HEK293 (cell line): ENCODE data around the gene TNNC1.

Experiments
- CTCF ChIA-PET: fragments of 350-600 bp; formaldehyde crosslinking; extraction: SDS; loops from one replicate; lab custom pipeline; 2021; ENCODE audit warnings: antibody characterized with exemption; lab: Yijun Ruan, JAX
- POLR2A ChIA-PET: fragments of 300-600 bp; formaldehyde crosslinking; extraction: SDS; loops from one replicate; lab custom pipeline; 2020; ENCODE audit warnings: antibody characterized with exemption, inconsistent platforms; lab: Yijun Ruan, JAX
- H3K27ac ChIP-seq: fragments of 200-500 bp; sonication (Bioruptor generic); 2 replicates; pipeline ENCODE4 v1.5.1; 2014; ENCODE audit warnings: low read depth, low read length, control low read depth, inconsistent platforms; ENCODE audit errors: extremely low read depth
- H3K36me3 ChIP-seq, 2 experiments: fragments of 200-500 bp in 1 of 2; sonication (Bioruptor generic) in 1 of 2; 1 replicate in 1 of 2; 2 replicates in 1 of 2; pipeline ENCODE4 v1.5.1; 2014 to 2017; ENCODE audit warnings: inconsistent platforms in 2 of 2, low read length in 2 of 2; ENCODE audit not compliant: control insufficient read depth in 2 of 2, insufficient read depth in 1 of 2
- H3K4me1 ChIP-seq: fragments of 200-500 bp; sonication (Bioruptor generic); 2 replicates; pipeline ENCODE4 v1.5.1; 2014; ENCODE audit warnings: mild to moderate bottlenecking, low read length, inconsistent platforms; ENCODE audit not compliant: control insufficient read depth, insufficient read depth
- H3K4me3 ChIP-seq: 2 replicates; pipeline ENCODE4 v1.5.1; 2011; ENCODE audit warnings: low read depth, mild to moderate bottlenecking, control low read depth, low read length, moderate library complexity
- H3K9me3 ChIP-seq: fragments of 200-500 bp; sonication (Bioruptor generic); 2 replicates; pipeline ENCODE4 v1.5.1; 2014; ENCODE audit warnings: low read depth, low read length, inconsistent platforms; ENCODE audit not compliant: control insufficient read depth, insufficient read depth
- BCL11A ChIP-seq: fragments of 450-650 bp; formaldehyde crosslinking; IDR thresholded peaks from 2 replicates; pipeline ENCODE4 v1.5.1; 2016; ENCODE audit warnings: low read depth, missing biosample characterization, missing genetic modification characterization
- BCL11B ChIP-seq: fragments of 450-650 bp; formaldehyde crosslinking; IDR thresholded peaks from 2 replicates; pipeline ENCODE4 v1.5.1; 2016; ENCODE audit warnings: low read depth, missing biosample characterization, missing genetic modification characterization
- EGR2 ChIP-seq: fragments of 450-650 bp; formaldehyde crosslinking; IDR thresholded peaks from 2 replicates; pipeline ENCODE4 v1.5.1; 2016; ENCODE audit warnings: low read depth, missing biosample characterization, missing genetic modification characterization
- GLIS1 ChIP-seq: fragments of 450-650 bp; formaldehyde crosslinking; IDR thresholded peaks from 2 replicates; pipeline ENCODE4 v1.5.1; 2016; ENCODE audit warnings: missing biosample characterization, missing genetic modification characterization
- HOXC10 ChIP-seq: sonication (generic); formaldehyde crosslinking; IDR thresholded peaks from 2 replicates; pipeline ENCODE4 v1.8.1; 2023; ENCODE audit warnings: mild to moderate bottlenecking, missing genetic modification reagents
- KLF1 ChIP-seq: fragments of 450-650 bp; formaldehyde crosslinking; IDR thresholded peaks from 2 replicates; pipeline ENCODE4 v1.5.1; 2016; ENCODE audit warnings: missing biosample characterization, missing genetic modification characterization
- KLF16 ChIP-seq: fragments of 450-650 bp; formaldehyde crosslinking; IDR thresholded peaks from 2 replicates; pipeline ENCODE4 v1.5.1; 2017; ENCODE audit warnings: missing biosample characterization, missing genetic modification characterization
- SCRT1 ChIP-seq: fragments of 450-650 bp; formaldehyde crosslinking; IDR thresholded peaks from 2 replicates; pipeline ENCODE4 v1.5.1; 2016; ENCODE audit warnings: missing biosample characterization, missing genetic modification characterization, borderline replicate concordance
- SCRT2 ChIP-seq: fragments of 450-650 bp; formaldehyde crosslinking; IDR thresholded peaks from 2 replicates; pipeline ENCODE4 v1.5.1; 2016; ENCODE audit warnings: missing biosample characterization, missing genetic modification characterization
- ZFHX2 ChIP-seq: fragments of 450-650 bp; formaldehyde crosslinking; conservative IDR thresholded peaks from 2 replicates; pipeline ENCODE4 v1.5.1; 2016; ENCODE audit warnings: missing biosample characterization, missing genetic modification characterization
- ZNF155 ChIP-seq: fragments of 450-650 bp; formaldehyde crosslinking; IDR thresholded peaks from 2 replicates; pipeline ENCODE4 v1.5.1; 2016; ENCODE audit warnings: missing biosample characterization, missing genetic modification characterization
- ZNF548 ChIP-seq: fragments of 450-650 bp; formaldehyde crosslinking; IDR thresholded peaks from 2 replicates; pipeline ENCODE4 v1.5.1; 2016; ENCODE audit warnings: missing biosample characterization, missing genetic modification characterization
- ZNF610 ChIP-seq: fragments of 450-650 bp; formaldehyde crosslinking; IDR thresholded peaks from 2 replicates; pipeline ENCODE4 v1.5.1; 2016; ENCODE audit warnings: missing biosample characterization, missing genetic modification characterization, borderline replicate concordance
- ZNF707 ChIP-seq: fragments of 450-650 bp; formaldehyde crosslinking; IDR thresholded peaks from 2 replicates; pipeline ENCODE4 v1.5.1; 2016; ENCODE audit warnings: missing biosample characterization, missing genetic modification characterization
- ZSCAN4 ChIP-seq: fragments of 450-650 bp; formaldehyde crosslinking; IDR thresholded peaks from 2 replicates; pipeline ENCODE4 v1.5.1; 2017; ENCODE audit warnings: missing biosample characterization, missing genetic modification characterization

TNNC1 gene

GRCh38 chr3:52452570-52453221 lies 1.1 kb downstream of the TNNC1 start:
- POLR2A ChIA-PET, result no interaction called here
- peaks cover 2% of the 10 kb centered on the region; the same call in 1 of the 2 replicates for H3K4me1 ChIP-seq
- H3K36me3 ChIP-seq, result peaks cover 0 to 11% of the 10 kb centered on the region in 2 experiments; a peak in 1 of 3 replicates
- H3K4me3 ChIP-seq, result no peak overlapping the region
- TF ChIP-seq ZFHX2 (tag by site-specific recombination) (peak; percentile 53), SCRT2 (peak; percentile 45), SCRT1 (tag by site-specific recombination) (0 out of 2 replicates have a peak, but pooled peaks have one; percentile 4), KLF1 (tag by site-specific recombination) (no peak), EGR2 (tag by site-specific recombination) (0 out of 2 replicates have a peak, but pooled peaks have one; percentile 37)
- H3K9me3 ChIP-seq, result no peaks in the 10 kb centered on the region
- H3K27ac ChIP-seq, result no peak overlapping the region
- CTCF ChIA-PET, result no interaction called here

GRCh38 chr3:52452126-52452525 lies 1.7 kb downstream of the TNNC1 start:
- CTCF ChIA-PET, result no interaction called here
- POLR2A ChIA-PET, result no interaction called here
- no peak overlapping the region for H3K27ac ChIP-seq

GRCh38 chr3:52451237-52452083 lies 2.4 kb downstream of the TNNC1 start:
- H3K27ac ChIP-seq, result no peak overlapping the region
- H3K36me3 ChIP-seq, result no peaks in the 10 kb centered on the region
- no peaks in the 10 kb centered on the region for H3K9me3 ChIP-seq
- TF ChIP-seq SCRT1 (tag by site-specific recombination), result no peak
- 0 out of 2 replicates have a peak, but pooled peaks have one; percentile 29 for TF ChIP-seq BCL11A (tag by site-specific recombination)
- TF ChIP-seq HOXC10 (CRISPR knock-in tag), result no peak
- no peak for TF ChIP-seq ZNF707
- peak; percentile 88; the same call in 1 of the 2 replicates for TF ChIP-seq BCL11B
- H3K4me3 ChIP-seq, result no peak overlapping the region
- ChIA-PET POLR2A (no interaction called here), CTCF (interaction anchor here (0.6 to 1.1 kb wide), 2 partner anchors 17 to 23 kb away, joined by 3 to 5 read pairs; no protein-coding TSS in a partner anchor)
- peaks cover 2% of the 10 kb centered on the region; the same call in 1 of the 2 replicates for H3K4me1 ChIP-seq

More at GRCh38 chr3:52452126-52452525, 1.7 kb downstream of the TNNC1 start:
- no peak for TF ChIP-seq ZNF155
- no peak for TF ChIP-seq KLF16 (tag by site-specific recombination)
- TF ChIP-seq ZNF548 (tag by site-specific recombination), result no peak
- TF ChIP-seq ZSCAN4, result no peak
- TF ChIP-seq ZNF610 (tag by site-specific recombination), result no peak
- TF ChIP-seq GLIS1 (tag by site-specific recombination), result no peak
- Histone ChIP-seq H3K9me3 (no peaks in the 10 kb centered on the region), H3K36me3 (peaks cover 0 to 5% of the 10 kb centered on the region in 2 experiments; a peak in 1 of 3 replicates), H3K4me1 (peaks cover 2% of the 10 kb centered on the region; the same call in 1 of the 2 replicates), H3K4me3 (no peak overlapping the region)
